Body of pancreas (tissue), 4 donors: ENCODE measurements around the gene PLEK. TPM values are rescaled to one million over a fixed set of nuclear protein-coding genes. Genes with fewer than 3 reads are reported as not detected.

Experiments used
- ATAC-seq: fragments of 150-250 bp; one replicate; pipeline ENCODE4 v1.9.1; 2016
- DNase-seq, 4 donors: peaks; one replicate each; pipeline ENCODE4 v3.0.0-alpha.2; 2019
- H3K27ac ChIP-seq, 4 donors: fragments of 200-600 bp; sonication (generic); 1 replicate in 3 of 4; 2 replicates in 1 of 4; pipeline versions ENCODE4 v1.5.1 to v1.6.1; 2016 to 2019; ENCODE audit warnings: mild to moderate bottlenecking in 1 of 4, mixed read lengths in 1 of 4, moderate library complexity in 1 of 4
- H3K27me3 ChIP-seq, 2 donors: fragments of 200-600 bp; sonication (generic); one replicate each; pipeline ENCODE4 v1.6.0; 2016; ENCODE audit warnings: mild to moderate bottlenecking in 1 of 2
- H3K36me3 ChIP-seq, 2 donors: fragments of 200-600 bp; sonication (generic); replicated peaks in 1 of 2; 2 replicates each; pipeline ENCODE4 v1.5.1; 2016; ENCODE audit warnings: low read depth in 2 of 2; ENCODE audit not compliant: insufficient read depth in 1 of 2
- H3K4me1 ChIP-seq: fragments of 200-600 bp; sonication (generic); one replicate; pipeline ENCODE4 v1.6.0; 2016
- H3K4me3 ChIP-seq, 2 donors: fragments of 200-600 bp; sonication (generic); 1 replicate in 1 of 2; 2 replicates in 1 of 2; pipeline ENCODE4 v1.5.1; 2016 to 2019
- H3K9me3 ChIP-seq, 3 donors: fragments of 200-600 bp; sonication (generic); 1 replicate in 2 of 3; 2 replicates in 1 of 3; pipeline ENCODE4 v1.5.1; 2016
- CTCF ChIP-seq, 7 experiments: fragments of 450-650 bp in 4 of 7; fragments of 200-600 bp in 3 of 7; sonication (generic) in 3 of 7; IDR thresholded peaks; one replicate each; pipeline ENCODE4 v1.5.1; 2016 to 2019; ENCODE audit warnings: antibody characterized with exemption in 7 of 7
- POLR2A ChIP-seq, 3 donors: fragments of 450-650 bp; IDR thresholded peaks; one replicate each; pipeline ENCODE4 v1.6.1; 2016; ENCODE audit warnings: antibody characterized with exemption in 3 of 3, mild to moderate bottlenecking in 2 of 3
- WGBS, 2 donors: methylation state at CpG; one replicate each; pipeline ENCODE4 v1.1.5; 2017; 5-methylcytosine and 5-hydroxymethylcytosine counted together
- intact Hi-C: fragments of 100-400 bp; cut with DNase I; formaldehyde crosslinking; loops from one replicate; pipeline ENCODE4 v1.15.1; 2023
- total RNA-seq, 2 donors: library from RNA; depleted of rRNA; stranded (reverse); fragments of >200 nt; gene quantifications; one replicate each; pipeline ENCODE4 v1.1.0, GENCODE V29; 2016

PLEK gene
- total RNA-seq, 2 donors from 2014 or later = 1.8 to 3.0 TPM

- H3K4me3 ChIP-seq = peak within 1 kb of the TSS; percentile 5 to 63
- peak; percentile 59 for ATAC-seq
- H3K4me1 ChIP-seq = peaks cover 14% of the 10 kb centered on the region
- H3K36me3 ChIP-seq = no peaks in the 10 kb centered on the region
- intact Hi-C loops = no loop called here
- WGBS, 2 donors = 1% methylated on average over 21 to 61 of the region's 64 CpGs
- peak within 1 kb of the TSS; percentile 1 to 76 (median 50) for H3K27ac ChIP-seq
- DNase-seq = peak; percentile 15 to 40 (median 24)
- no peaks in the 10 kb centered on the region for H3K9me3 ChIP-seq
- TF ChIP-seq CTCF (IDR thresholded peaks at IDR 0.05) (no peak), POLR2A (IDR thresholded peaks at IDR 0.05) (peak in 2 of 3 donors; percentile 47 to 48)
- H3K27me3 ChIP-seq = no peaks in the 10 kb centered on the region
Measured at GRCh38 chr2:68319398-68320117, 45.5 kb upstream of the PLEK start, which contains the start of gene CNRIP1. TSS of gene CNRIP1 (minus strand) at chr2:68319949. CDS start at chr2:68319400, 549 bp downstream.

DNA sequence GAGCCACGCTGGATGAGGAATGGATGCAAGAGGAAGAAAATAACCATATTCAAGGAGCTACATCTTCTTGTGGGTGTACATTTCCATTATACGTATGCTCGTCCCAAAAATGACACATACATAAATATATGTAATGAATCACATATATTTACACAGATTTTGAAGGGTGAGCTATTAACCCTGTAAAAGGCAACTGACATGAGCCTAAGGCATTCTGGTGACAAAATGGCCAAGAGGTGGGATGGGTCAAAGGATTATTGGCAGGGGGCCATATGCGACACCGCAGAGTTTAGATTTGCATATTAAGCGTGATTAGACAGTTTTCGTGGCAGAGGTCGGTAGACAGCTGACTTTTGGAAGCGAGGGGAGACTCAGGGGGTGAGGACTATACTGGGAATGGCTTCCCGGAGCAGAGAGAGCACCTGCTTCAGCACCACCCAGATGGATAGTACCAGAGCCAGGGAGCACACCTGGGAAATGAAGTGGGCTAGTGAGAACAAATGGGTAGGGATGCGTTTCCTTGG is 44.9 kb upstream of the PLEK start:
- 3 to 6% methylated on average over 11 of the region's 11 CpGs for WGBS, 2 donors
- no peak for TF ChIP-seq POLR2A (IDR thresholded peaks at IDR 0.05)
- TF ChIP-seq CTCF (IDR thresholded peaks at IDR 0.05) = no peak

GRCh38 chr2:68325056-68325455 is 40.0 kb upstream of the PLEK start:
- Histone ChIP-seq H3K27me3 (no peaks in the 10 kb centered on the region), H3K4me3 (no peak overlapping the region), H3K9me3 (no peaks in the 10 kb centered on the region), H3K27ac (no peak overlapping the region), H3K36me3 (no peaks in the 10 kb centered on the region), H3K4me1 (no peaks in the 10 kb centered on the region)
- WGBS, 2 donors = 54 to 56% methylated on average over 3 of the region's 3 CpGs
- ATAC-seq (no peak), DNase-seq (no peak)
- no peak for TF ChIP-seq POLR2A (IDR thresholded peaks at IDR 0.05)
- TF ChIP-seq CTCF (IDR thresholded peaks at IDR 0.05) = no peak
- intact Hi-C loops = no loop called here

More for the DNA sequence above, 44.9 kb upstream of the PLEK start:
- intact Hi-C loops = no loop called here
- Histone ChIP-seq H3K9me3 (no peaks in the 10 kb centered on the region), H3K36me3 (no peaks in the 10 kb centered on the region), H3K4me3 (no peak overlapping the region), H3K4me1 (peaks cover 14% of the 10 kb centered on the region), H3K27ac (peak overlapping the region; percentile 1 to 76 (median 50)), H3K27me3 (no peaks in the 10 kb centered on the region)
- peak in 3 of 4 donors; percentile 3 to 17 (median 15) for DNase-seq
- no peak for ATAC-seq

GRCh38 chr2:68328901-68329300 is 36.2 kb upstream of the PLEK start:
- DNase-seq = no peak
- intact Hi-C loops = no loop called here
- H3K9me3 ChIP-seq = no peaks in the 10 kb centered on the region
- no peak overlapping the region for H3K27ac ChIP-seq
- no peak for ATAC-seq
- H3K36me3 ChIP-seq = no peaks in the 10 kb centered on the region
- H3K4me3 ChIP-seq = no peak overlapping the region
- no peak for TF ChIP-seq CTCF (IDR thresholded peaks at IDR 0.05)
- no peak for TF ChIP-seq POLR2A (IDR thresholded peaks at IDR 0.05)
- no peaks in the 10 kb centered on the region for H3K4me1 ChIP-seq
- WGBS, 2 donors = 36 to 63% methylated on average over 5 of the region's 5 CpGs
- H3K27me3 ChIP-seq = no peaks in the 10 kb centered on the region
